ENCODE results near the gene P2RX7.
"Not testable (repeated sequence)": the region's sequence is repeated elsewhere in the genome, so short reads cannot be mapped to it uniquely, and the experiment has no call there.

The P2RX7 gene

DNA sequence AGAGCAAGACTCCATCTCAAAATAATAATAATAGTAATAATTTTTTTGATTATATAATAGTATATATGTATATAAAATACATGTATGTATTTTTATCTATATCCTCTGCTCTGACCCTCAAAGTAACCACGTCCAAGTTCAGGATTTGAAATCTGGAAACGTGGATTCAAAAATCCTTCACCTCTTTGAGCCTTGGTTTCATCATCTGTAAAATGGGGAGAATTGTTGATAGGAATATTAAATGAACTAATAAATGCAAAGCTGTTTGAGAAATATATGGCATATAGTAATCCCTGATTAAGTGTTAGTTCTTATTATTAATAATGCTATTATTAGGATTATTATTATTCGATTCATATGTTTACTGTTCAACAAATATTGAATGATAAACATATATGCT is 2.6 kb downstream of the P2RX7 start:
- no peak for DNase-seq (ENCODE audit: low read depth)

DNA sequence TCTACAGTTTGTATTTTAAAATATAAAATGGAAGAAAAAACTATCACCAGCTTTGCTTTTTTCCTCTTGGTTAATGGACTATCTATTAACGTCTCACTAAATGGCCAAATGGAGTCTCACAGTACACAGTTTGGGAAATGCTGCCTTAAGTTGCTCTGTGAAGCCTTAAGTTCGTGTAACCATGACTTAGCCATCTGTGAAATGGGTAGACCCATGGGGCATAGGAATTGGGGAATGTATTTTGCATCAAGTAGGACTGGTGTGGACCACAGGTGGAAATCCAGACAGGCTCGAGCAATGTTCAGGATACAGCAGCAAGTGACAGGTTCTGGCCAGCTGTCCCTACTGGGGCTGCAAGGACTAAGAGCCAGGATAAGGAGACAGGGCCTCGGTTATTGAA is 4.8 kb downstream of the P2RX7 start:
- no peak for DNase-seq (ENCODE audit: low read depth)

DNA sequence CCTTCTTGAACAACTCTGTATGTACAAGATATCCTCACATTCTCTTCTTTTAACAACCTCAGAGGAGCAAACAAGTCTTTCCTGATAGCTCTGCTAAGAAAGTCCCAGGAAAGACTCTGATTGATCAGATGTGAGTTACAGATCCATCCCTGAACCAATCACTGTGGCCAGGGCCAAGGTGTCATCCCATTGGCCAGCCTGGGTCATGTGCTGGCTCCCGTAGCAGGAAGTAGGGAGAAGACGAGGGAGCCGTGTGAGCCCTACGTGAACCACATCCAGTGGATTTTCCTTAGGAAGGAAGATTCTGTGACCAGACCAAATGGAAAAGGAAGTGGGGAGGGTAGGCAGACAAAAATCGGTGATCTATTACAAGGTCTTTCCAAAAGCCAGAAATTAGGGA is 5.6 kb downstream of the P2RX7 start:
- DNase-seq (ENCODE audit: low read depth) = no peak

DNA sequence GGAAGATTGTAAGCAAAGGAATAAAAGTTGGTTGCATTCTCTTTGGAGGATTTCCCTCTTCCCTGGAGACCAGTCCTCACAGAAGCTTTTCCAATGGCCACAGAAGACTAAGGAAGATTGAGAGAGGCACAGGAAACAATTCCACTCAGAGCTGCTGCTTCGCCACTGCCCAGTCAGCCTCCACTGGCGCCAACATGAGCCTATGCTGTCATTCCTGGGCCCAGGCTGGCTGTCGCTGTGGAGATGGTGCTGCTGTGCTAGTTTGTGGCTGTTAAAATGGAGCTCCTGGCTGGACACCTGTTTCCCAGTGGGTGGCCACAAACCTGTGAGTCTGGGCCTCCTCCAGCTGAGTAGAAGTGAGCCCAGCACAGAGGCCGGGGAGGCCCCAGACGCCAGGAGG is 6.6 kb downstream of the P2RX7 start:
- no peak for DNase-seq (ENCODE audit: low read depth)

DNA sequence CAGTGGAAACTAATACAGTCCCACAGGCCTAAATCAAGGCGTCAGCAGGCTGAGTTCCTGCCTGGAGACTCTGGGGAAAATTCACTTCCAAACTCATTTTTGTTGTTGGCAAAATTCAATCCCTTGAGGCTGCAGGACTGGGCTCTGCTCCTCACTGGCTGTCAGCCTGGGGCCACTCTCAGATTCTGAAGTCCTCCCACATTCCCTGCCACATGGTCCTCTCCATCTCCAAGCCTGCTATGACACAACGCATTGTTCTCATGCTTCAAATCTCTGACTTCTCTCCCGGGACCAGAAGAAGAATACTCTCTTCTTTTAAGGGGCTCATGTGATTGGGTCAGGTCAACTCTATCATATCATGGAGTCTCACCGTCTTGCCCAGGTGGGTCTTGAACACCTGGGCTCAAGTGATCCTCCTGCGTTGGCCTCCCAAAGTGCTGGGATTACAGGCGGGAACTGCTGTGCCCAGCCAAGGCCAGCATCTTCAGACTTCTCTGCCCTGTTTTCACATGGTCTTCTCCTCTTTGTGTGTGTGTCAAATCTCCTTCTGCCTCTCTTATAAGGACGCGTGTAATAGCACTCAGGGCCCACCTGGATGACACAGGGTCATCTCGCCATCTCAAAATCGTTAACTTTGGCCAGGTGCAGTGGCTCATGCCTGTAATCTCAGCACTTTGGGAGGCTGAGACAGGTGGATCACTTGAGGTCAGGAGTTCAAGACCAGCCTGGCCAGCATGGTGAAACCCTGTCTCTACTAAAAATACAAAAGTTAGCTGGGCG is 9.7 kb downstream of the P2RX7 start:
- no peak for DNase-seq (ENCODE audit: low read depth)

DNA sequence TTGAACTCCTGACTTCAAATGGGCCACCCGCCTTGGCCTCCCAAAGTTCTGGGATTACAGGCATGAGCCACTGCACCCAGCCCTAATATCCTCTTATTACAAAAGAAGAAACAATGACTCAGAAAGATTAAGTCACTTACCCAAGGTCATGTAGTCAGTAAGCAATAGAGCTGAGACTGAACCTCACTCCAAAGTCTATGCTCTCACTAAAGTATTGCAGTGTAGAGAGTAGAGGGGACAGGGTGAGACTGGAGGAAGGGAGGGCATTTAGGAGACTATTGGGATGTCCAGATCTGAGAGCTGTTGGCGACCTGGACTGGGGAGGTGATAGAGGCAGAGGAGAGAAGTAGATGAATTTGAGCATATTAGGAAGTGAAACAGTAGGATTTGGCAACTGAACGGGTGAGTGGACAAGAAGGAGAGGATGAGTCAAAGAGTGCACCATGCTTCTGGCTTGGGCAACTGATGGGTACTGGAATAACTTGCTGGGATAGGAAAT is 11.8 kb downstream of the P2RX7 start:
- DNase-seq (ENCODE audit: low read depth) = no peak

DNA sequence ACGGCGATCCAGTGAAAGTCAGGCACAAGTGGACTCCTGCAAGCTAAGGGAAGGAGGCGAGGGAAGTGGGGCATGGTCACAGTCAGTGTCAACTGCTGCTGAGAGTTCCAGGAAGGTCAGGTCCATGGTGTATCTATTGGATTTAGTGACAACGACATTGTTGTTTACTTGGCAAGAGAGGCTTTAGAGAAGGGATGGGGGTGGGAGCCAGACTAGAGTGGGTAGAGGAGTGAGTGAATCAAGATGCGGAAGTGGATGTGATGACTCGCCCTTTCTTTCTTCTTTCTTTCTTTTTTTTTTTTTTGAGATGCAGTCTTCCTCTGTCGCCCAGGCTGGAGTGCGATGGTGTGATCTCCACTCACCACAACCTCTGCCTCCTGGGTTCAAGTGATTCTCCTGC is 12.5 kb downstream of the P2RX7 start:
- no peak for DNase-seq (ENCODE audit: low read depth)

DNA sequence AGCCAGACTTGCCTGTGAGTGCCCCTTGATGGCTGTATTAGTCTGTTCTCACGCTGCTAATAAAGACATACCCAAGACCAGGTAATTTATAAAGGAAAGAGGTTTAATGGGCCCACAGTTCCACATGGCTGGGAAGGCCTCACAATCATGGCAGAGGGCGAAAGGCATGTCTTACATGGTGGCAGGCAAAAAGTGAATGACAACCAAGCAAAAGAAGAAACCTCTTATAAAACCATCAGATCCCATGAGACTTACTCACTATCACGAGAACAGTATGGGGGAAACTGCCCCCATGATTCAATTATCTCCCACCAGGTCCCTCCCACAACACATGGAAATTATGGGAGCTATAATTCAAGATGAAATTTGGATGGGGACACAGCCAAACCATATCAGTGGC is 16.6 kb downstream of the P2RX7 start:
- DNase-seq (ENCODE audit: low read depth) = not testable (repeated sequence)

DNA sequence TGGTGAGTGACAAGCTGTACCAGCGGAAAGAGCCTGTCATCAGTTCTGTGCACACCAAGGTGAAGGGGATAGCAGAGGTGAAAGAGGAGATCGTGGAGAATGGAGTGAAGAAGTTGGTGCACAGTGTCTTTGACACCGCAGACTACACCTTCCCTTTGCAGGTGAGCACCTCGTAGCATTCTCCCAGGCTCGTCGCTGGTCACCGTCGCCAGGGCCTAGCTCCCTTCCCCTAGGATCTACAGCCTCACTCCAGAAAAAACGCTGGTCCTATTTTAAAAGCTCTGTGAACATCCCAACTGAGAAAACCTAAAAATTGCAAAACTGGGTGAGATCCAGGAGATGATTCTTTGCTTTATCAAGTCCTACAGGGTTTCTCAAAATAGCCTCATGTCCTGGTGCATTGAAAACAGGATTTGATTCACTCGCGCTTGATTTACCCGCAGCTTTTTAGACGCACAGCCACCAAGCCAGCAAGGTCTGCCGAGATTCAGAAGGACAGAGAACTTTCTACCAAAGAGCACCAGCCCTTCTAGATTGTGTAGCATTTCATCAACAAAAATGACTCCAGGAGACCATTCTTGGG is 22.2 kb downstream of the P2RX7 start:
- no peak for DNase-seq (ENCODE audit: low read depth)

DNA sequence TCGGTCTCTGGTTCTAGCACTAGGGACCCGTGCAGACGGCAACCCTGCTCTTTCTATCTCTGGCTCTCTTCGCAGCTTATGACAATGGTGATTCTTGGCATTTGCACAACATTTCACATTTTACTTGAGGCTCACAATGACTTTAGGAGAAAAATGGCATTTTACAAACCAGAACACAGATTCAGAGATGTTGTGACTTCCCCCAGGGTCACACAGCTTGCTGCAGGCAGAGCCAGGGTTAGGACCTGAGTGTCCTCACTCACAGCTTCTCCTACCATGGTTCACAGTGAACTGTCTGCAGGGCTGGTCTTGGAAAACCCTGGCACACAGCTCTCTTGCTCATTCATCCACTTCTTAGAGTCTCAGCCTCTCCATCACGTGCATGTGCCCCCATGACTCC is 23.7 kb downstream of the P2RX7 start:
- DNase-seq (ENCODE audit: low read depth) = no peak

DNA sequence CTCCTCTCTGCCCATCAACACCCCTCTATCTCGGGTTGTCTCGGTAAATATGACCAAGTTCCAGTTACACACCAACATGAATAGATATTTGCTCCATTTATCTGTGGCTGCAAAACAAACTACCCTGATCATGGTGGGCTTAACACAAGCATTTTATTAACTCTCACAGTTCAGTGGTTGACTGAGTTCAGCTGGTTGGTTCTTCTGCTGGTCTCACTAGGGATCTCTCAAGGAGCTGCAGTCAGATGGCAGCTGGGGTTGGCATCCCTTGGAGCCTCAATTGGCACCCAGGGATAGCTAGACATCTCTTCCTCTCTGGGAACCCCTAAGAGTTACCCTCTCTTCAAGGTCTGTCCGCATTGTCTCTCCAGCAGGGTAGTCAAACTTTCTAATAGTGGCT is 25.4 kb downstream of the P2RX7 start:
- DNase-seq (ENCODE audit: low read depth) = no peak

DNA sequence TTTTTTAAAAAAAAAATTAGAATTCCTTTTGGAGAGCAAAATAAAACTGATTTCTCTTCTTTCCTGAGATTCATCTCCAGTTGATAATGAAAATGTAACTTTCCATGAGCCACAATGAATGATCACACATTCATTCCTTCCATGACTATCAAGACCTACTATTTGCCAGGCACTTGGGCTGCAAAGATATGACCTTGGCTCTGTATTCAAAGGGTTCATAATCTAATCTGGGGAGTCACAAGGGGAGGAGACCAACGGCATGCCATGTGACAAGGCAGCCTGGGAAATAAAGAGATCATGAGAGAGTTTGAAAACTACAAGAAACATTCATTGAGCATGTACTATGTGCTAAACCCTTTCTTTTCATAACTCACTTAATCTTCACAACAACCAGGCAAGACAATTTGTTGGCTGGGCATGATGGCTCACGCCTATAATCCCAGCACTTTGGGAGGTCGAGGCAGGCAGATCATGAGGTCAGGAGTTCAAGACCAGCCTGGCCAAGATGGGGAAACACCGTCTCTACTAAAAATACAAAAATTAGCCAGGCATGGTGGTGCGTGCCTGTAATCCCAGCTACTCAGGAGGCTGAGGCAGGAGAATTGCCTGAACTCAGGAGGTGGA is 26.2 kb downstream of the P2RX7 start:
- not testable (repeated sequence) for DNase-seq (ENCODE audit: low read depth)

DNA sequence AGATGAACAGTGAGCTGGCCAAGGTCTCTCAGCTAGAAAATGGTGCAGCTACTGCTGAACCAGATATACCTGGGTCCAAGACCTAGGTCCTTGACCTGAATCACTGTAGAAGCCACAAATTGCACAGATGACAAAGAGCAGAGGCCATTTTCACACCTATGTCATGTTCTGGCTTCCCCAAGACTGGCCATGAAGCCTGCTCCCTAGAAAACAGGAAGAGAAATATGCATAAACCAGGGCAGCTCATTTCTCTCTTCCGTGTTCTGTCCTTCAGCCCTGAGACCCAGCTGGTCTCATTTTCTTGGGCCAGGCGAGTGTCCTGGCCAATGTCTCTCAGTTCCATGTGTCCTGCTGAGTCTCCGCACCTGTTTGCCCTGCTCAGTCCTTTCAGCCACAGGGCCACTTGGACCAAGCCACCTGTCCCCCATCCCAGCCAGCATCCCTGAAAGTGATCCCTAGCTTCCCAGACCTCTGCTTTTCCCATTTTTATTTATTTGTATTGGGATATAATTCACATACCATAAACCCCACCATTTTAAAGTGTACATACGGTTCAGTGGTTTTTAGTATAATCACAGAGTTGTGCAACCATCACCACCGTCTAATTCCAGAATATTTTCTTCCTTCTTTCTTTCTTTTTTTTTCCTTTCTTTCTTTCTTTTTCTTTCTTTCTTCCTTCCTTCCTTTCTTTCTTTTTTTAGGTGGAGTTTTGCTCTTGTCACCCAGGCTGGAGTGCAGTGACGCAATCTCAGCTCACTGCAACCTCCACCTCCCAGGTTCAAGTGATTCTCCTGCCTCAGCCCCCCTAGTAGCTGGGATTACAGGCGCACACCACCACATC is 27.0 kb downstream of the P2RX7 start:
- DNase-seq (ENCODE audit: low read depth) = no peak

DNA sequence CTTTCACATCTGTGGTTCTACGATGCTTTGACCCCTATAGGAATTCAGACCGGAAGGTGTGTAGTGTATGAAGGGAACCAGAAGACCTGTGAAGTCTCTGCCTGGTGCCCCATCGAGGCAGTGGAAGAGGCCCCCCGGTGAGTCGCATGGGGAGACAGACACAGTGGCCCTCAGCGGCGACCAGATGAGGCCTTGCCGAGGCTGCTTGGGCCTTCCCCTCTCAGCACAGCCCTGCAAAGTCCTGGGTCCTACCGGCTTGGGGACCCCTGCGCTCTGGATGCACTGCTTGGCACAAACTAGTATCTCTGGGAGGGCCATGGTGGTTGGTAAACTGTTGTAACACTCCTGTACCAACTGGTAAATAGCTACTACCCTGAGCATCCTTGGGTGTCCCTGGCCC is 29.7 kb downstream of the P2RX7 start:
- DNase-seq (ENCODE audit: low read depth) = no peak

DNA sequence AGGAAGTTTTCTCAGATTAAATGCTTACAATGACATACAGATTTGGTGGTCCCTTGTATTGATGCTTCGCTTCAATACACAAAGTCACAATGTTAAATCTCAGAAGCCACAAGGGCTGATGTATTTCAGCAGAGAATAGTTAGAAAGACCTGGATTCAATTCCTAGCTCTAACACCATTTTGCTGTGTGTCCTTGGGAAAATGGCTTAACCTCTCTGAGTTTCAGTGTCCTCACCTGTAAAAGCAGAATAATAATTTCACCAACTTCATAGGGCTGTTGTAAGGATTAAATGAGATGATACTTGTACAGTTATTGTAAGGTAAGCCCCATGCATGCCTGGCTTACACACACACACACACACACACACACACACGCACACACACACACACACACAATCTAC is 30.3 kb downstream of the P2RX7 start:
- DNase-seq (ENCODE audit: low read depth) = no peak

DNA sequence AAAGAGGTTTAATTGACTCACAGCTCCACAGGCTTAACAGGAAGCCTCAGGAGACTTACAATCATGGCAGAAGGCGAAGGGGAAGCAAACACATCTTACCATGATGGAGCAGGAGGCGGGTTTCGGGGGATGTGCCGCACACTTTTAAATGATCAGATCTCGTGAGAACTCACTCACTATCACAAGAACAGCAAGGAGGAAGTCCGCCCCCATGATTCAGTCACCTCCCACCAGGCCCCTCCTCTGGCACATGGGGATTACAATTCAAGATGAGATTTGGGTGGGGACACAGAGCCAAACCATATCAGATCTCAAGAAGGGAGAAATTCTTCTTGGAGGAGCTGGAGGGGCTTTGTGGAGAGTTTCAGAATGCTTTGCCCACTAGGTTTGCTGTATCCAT is 32.2 kb downstream of the P2RX7 start:
- not testable (repeated sequence) for DNase-seq (ENCODE audit: low read depth)

DNA sequence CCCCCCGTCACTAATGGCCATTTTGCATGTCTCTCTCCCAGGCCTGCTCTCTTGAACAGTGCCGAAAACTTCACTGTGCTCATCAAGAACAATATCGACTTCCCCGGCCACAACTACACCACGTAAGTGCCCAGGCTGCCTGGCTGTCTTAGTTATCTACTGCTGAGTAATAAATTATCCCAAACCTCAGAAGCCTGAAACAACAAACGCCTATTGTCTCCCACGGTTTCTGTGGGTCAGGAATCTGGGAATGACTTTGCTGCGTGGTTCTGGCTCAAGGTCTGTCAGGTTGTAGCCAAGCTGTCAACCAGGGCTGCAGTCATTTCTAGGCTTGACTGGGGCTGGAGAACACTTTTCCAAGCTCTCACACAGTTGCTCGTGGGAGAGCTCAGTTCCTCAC is 32.6 kb downstream of the P2RX7 start:
- no peak for DNase-seq (ENCODE audit: low read depth)

DNA sequence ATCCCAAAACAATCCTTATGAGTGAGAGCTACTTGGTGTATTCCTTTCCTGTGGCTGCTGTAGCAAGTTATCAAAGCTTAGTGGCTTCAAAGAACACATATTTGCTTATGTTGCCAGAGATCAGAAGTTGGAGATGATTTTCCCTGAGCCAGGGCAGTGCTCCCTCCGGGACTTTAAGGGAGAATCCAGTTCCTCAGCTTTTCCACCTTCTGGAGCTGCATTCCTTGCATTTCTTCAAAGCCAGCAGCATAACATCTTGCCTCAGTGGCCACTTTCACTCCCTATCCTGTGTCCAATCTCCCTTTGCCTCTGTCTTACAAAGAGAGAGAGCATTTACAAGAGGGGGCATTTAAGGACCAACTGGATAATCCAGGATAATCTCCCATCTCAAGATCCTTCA is 33.7 kb downstream of the P2RX7 start:
- DNase-seq (ENCODE audit: low read depth) = no peak

DNA sequence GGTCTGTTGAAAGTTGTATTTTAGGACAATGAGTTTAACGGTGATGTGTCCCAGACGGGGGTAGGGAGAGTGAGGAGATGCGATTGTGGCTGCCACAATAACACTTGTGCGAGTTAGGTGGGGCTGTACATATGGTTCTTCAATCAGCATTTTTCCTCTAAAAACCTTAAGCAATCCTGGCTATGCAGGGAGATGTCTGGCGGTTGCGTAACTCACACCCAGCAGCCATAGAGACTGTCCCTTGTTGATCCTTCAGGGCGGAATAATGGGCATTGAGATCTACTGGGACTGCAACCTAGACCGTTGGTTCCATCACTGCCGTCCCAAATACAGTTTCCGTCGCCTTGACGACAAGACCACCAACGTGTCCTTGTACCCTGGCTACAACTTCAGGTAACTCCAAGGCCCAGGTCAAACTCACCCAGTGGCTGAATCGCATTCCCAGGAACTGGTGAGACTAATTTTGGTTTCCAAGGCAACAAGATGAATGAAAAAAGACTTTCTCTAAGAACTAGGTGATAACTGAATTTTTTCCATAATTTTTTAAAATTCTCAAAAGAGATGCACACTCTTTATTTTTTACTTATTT is 34.6 kb downstream of the P2RX7 start:
- no peak for DNase-seq (ENCODE audit: low read depth)

DNA sequence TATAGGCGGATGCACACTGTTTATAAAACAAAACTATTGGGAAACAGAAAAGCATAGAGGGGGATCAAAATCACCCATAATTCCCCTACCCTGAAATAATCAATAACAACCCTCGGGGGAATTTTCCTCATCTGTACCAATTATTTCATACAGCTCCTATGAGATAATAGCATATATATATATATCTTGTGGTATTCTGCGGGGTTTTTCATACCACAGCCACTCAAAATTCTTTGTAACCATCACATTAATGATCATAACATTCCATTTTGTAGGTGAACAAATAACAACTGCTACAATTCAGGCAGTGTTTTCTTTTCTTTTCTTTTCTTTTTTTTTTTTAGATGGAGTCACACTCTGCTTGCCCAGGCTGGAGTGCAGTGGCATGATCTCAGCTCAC is 35.3 kb downstream of the P2RX7 start:
- DNase-seq (ENCODE audit: low read depth) = no peak

DNA sequence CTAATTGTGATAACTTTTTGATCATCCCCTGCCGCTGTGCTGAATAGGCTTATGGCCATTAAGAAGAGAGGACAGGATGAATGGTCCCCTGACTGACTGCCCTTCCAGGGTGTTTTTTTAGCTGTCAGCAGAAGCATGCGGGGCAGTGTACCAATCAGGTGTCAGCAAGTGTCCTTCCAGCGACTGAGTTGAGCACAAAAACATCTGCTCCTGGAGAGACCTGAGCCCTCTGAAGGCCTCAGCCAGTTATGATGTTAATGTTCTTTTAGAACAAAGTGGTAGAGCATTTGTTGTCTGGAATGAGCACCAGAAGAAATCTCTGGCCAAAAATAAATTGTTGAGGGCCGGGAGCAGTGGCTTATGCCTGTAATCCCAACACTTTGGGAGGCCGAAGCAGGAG is 37.5 kb downstream of the P2RX7 start:
- no peak for DNase-seq (ENCODE audit: low read depth)

DNA sequence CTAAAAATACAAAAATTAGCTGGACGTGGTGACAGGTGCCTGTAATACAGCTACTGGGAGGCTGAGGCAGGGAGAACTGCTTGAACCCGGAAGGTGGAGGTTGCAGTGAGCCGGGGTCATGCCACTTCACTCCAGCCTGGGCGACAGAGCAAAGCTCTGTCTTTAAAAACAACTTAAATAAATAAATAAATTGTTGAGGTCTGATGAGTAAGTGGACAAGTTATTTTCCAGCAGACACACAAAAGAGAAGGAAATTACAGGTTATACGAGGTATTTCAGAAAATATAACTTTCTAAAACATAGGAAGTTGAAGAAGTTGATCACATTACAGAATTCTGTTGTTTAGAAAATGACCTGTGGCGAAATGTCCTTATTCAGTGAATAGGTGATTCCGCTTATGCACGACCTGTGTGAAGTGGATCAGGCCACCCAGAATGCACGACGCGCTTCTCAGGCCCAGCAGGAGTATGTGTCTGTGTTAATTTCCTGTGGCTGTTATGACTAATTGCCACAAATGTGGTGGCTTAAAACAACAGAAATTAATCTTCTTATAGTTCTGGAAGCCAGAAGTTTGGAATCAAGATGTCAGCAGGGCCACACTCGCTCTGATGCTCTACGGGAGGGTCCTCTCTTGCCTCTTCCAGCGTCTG is 38.1 kb downstream of the P2RX7 start:
- DNase-seq (ENCODE audit: low read depth) = no peak

Data from HS-27A (cell line).